ENCODE results near the gene UBA7. TPM values are rescaled to one million over a fixed set of nuclear protein-coding genes. Genes with fewer than 3 reads are reported as not detected.

Gene UBA7
- total and polyA plus RNA-seq, 2 of the 13 experiments (the other 11 are each of a cell fraction or from before 2014, with no cell fraction given): 9.5 to 16.5 TPM

GRCh38 chr3:49813497-49814174 lies at the start of gene UBA7 (continued):
- TF ChIP-seq TEF (CRISPR knock-in tag; IDR thresholded peaks at IDR 0.05): no peak
- no peak for TF ChIP-seq ZSCAN22 (CRISPR knock-in tag; IDR thresholded peaks at IDR 0.05)
- TF ChIP-seq ZNF615 (CRISPR knock-in tag; IDR thresholded peaks at IDR 0.05; ENCODE audit: borderline replicate concordance): no peak
- TF ChIP-seq ATF6 (CRISPR knock-in tag; conservative IDR thresholded peaks at IDR 0.05): no peak
- TF ChIP-seq ZBTB21 (CRISPR knock-in tag; IDR thresholded peaks at IDR 0.05): no peak
- TF ChIP-seq POGZ (CRISPR knock-in tag; IDR thresholded peaks at IDR 0.05): no peak
- TF ChIP-seq SP5 (CRISPR knock-in tag; IDR thresholded peaks at IDR 0.05; ENCODE audit: borderline replicate concordance, low read depth): no peak
- TF ChIP-seq ZNF790 (CRISPR knock-in tag; IDR thresholded peaks at IDR 0.05; ENCODE audit: borderline replicate concordance): no peak
- TF ChIP-seq ARNT (IDR thresholded peaks at IDR 0.05): no peak
- no peak for TF ChIP-seq ZGPAT (CRISPR knock-in tag; IDR thresholded peaks at IDR 0.05)
- no peak for TF ChIP-seq ZHX2 (IDR thresholded peaks at IDR 0.05; ENCODE audit: low read depth)
- TF ChIP-seq ZHX2 (CRISPR knock-in tag; IDR thresholded peaks at IDR 0.05; ENCODE audit: borderline replicate concordance): no peak
- TF ChIP-seq ZBTB49 (CRISPR knock-in tag; IDR thresholded peaks at IDR 0.05; ENCODE audit: borderline replicate concordance): no peak
- no peak for TF ChIP-seq HHEX (CRISPR knock-in tag; IDR thresholded peaks at IDR 0.05)
- no peak for TF ChIP-seq ARNT2 (CRISPR knock-in tag; IDR thresholded peaks at IDR 0.05; ENCODE audit: low read depth)
- TF ChIP-seq MXD4 (CRISPR knock-in tag; IDR thresholded peaks at IDR 0.05): no peak
- TF ChIP-seq POLR2A (IDR thresholded peaks at IDR 0.05; ENCODE audit: insufficient read depth in 1 of 2, low read depth in 2 of 2, low read length in 2 of 2): peak; percentile 34 to 45; a peak in 1 of 4 replicates

All from HepG2 (cell line).